DMS153 (cell line): ENCODE measurements around the gene PLCL1.

Experiments
- DNase-seq: peaks from one replicate; lab custom pipeline; 2025; lab: John Stamatoyannopoulos, UW

The PLCL1 gene

DNA sequence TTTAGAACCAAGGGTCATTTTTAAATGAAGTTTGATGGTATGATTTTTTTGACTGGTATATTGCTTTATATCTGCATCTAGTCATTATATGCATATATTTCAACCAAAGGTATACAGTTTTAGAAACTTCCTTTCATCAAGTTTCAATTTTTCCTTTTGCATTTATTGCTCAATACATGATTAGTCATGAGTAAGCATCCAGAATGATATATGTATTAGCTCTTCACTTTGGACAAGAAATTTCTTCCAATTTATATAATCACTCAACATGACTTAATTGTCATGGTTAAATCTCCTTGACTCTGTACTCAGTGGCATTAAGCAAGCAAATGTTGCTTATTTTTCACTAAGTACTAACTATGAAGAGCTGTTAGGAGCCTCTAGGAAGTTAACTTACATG is 123.6 kb downstream of the PLCL1 start:
- DNase-seq = no peak

DNA sequence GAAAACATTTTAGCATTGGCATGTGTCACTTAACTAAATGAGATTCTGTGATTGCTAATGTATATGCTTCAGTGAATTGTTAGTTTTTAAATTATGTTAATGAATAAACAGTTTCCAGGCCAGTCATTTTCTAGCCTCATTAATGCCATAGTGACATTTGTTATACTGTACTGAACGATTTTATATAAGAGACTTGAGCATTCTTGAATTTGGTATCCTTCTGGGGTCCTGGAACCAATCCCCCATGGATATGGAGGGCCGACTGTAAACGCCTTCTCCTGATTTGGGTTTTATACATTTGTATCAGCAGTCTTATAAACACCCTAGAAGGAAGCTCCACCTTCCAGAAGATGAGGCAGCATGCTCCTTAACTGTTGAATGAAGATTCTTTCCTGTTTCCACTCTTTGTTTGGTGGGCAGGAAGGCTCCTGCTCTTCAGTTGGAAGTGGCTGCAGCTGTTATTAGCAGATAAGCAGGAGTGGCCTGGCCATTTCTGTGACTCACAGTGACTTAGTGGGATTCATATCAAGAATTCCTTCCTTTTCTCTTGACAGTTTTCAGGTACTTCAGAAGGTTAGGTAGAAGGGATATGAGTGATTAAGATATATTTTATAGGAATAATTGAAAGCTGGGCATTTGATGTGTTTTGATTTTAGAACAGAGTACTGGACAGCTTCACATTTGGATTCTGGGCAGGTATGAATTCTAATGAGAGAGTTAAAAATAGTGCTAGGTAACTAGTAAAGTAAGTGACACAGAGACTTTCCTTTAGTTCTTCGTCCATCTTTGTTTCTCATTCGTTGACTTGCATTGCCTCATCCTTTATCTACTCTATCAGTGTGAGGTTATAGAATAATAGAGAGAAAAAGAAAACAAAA is 124.9 kb downstream of the PLCL1 start:
- DNase-seq = no peak

DNA sequence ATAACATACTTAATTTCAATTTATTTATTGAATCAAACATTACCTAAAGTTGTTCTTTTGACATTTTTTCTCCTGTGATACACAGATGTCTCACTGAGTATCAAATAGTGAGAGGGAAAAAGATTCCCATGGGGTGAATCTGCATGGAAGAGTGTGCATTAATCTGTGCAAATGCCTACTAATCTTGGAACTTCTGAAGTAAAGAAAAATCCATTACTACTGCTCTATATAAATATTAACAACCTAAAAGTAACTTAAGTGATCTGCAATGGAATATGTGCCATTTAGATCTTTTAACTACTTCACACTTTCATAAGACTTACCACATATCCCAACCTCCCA is 125.5 kb downstream of the PLCL1 start:
- DNase-seq = no peak

- DNase-seq = no peak
Observed at GRCh38 chr2:197930570-197931278, 126.3 kb downstream of the PLCL1 start.

GRCh38 chr2:197931661-197932312 is 127.4 kb downstream of the PLCL1 start:
- DNase-seq = no peak

DNA sequence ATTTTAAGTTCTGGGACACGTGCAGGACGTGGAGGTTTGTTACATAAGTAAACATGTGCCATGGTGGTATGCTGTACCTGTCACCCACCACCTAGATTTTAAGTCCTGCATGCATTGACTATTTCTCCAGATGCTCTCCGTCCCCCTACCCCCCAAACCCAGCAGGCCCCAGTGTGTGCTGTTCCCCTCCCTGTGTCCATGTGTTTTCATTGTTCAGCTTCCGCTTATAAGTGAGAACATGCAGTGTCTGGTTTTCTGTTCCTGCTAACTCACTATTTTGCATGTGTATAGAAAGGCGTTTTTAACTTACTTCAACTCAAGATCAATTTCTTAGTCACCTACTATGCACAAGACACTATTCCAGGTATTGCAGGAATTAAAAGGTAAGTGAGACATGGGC is 128.0 kb downstream of the PLCL1 start:
- no peak for DNase-seq

- DNase-seq = no peak
Observed at GRCh38 chr2:197934261-197934933, 130.0 kb downstream of the PLCL1 start.

GRCh38 chr2:197934934-197935289 is 130.5 kb downstream of the PLCL1 start:
- no peak for DNase-seq

DNA sequence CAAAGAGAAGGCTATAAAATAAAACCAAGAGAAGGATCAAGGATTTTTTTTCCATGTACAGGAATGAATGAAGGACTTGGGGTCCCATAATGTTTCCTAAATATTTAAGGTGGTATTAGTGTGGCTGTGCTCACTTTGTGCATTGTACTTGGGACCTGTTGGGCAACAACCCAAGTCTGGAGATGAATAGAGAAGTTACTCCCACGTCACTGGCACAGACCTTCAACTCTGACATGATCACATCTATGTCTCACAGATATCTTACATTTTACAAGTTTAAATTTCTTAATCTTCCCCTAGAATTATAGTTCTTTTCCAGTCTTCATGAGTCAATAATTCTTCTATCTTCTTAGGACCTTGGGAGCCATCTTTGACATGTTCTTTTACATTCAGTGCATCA is 133.4 kb downstream of the PLCL1 start:
- DNase-seq = no peak

DNA sequence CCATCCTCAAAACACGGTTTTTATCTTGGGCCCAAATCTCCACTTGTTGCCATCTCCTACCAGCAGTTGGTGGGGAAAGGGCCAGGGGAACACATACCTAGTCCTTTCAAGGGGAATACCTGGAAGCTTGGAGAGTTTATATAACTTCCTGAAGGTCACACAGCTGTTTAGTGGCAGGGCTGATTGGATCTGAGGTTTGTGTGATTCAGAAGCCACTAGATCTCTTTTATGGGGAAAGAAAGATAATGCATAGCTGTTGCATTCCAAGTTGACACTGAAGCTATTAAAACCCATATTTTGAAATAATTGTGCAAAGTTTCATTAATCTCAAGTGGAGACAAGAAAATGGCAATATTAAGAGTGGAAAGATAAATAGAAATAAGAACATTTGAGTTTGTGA is 134.2 kb downstream of the PLCL1 start:
- DNase-seq = no peak

- DNase-seq = no peak
Observed at GRCh38 chr2:197939787-197940186, 135.4 kb downstream of the PLCL1 start.

DNA sequence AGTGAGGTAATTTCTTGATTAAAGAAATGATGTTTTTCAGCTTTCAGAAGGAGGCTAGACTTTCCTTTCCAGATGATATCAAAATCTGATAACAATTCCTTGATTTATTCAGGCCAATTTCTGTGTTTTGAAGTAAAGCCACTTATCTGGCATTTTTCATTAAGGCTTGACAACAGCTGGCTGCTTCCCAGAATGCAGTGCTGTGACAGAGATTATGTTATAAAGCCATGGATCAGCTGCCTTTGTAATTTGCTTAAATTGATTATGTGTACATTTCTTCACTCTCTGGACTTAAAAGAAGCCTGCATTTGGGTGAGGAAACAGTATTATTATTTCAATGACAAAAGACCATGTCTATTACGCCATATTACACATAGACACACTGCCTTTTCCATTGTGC is 136.0 kb downstream of the PLCL1 start:
- no peak for DNase-seq

DNA sequence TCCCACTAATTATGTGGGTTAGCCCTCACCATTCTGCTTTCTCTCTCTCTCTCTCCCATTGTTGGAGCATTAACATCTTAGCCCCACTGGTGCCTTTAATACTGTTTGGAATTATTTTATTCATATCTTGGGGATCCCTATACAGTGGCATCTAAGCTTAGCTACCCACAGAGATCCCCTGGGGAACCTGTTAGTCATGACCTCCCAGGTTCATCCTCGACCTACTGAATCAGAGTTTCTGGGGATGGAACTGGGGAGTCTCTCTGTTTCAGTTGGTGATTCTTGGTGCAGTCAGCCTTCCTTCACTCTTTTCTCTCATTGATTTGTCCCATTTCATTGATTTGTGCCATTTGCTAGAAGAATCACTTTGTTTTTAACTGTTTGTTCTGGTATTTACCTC is 137.3 kb downstream of the PLCL1 start:
- no peak for DNase-seq

GRCh38 chr2:197943731-197944130 is 139.3 kb downstream of the PLCL1 start:
- no peak for DNase-seq

GRCh38 chr2:197944416-197945096 is 140.2 kb downstream of the PLCL1 start:
- no peak for DNase-seq

- no peak for DNase-seq
Observed at GRCh38 chr2:197946562-197946961, 142.2 kb downstream of the PLCL1 start.

- DNase-seq = no peak
Observed at GRCh38 chr2:197947219-197947757, 142.9 kb downstream of the PLCL1 start.

DNA sequence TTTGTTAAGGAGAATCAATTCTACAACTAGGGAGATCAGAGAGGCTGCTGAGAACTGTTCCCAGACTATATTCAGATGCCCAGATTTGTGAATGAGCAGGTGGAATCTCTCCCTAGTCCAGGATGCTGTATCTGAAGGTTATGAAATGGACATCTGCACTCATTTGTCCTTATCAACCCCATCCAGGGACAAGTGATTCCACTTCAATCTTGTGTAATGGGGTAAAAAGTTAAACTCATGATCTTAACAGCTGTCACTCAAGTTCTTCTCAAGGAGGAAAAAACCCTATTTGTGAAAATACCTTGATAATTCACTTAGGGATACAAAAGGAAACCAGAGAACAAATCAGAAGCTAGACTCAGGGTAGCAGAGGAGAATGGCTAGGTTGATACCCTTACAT is 144.8 kb downstream of the PLCL1 start:
- no peak for DNase-seq

- no peak for DNase-seq
Observed at GRCh38 chr2:197950006-197950405, 145.6 kb downstream of the PLCL1 start.

- DNase-seq = no peak
Observed at GRCh38 chr2:197950724-197951123, 146.3 kb downstream of the PLCL1 start.

GRCh38 chr2:197952540-197953202 is 148.3 kb downstream of the PLCL1 start:
- no peak for DNase-seq
